ENCODE measurements around the gene NDUFAF4.
A peak's percentile ranks its signal among the peaks of the same experiment; 100 is the strongest.

NDUFAF4 gene

GRCh38 chr6:96897396-96898240 is at the start of gene NDUFAF4:
TSS of gene NDUFAF4 (minus strand) at chr6:96897891. CDS start at chr6:96897801, 90 bp downstream.
- DNase-seq: peak; percentile 93 to 94

DNA sequence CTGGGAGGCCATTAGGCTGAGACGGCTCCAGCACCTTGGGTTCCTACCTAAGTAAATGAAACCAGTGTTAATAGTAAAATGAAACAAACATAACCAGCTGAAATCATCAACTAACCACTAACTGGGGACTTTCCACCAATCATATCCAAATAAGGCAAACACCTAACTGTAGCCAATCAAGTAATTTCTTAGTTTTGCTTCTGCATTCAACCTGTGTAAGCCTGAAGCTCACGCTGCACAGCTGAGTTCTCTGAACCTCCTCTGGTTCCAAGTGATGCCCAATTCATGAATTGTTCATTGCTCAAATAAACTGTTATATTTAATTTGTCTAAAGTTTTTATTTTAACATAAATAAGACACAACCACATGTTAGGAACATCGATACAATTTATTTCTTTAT is 49.4 kb upstream of the NDUFAF4 start:
- DNase-seq: peak in 1 of 2 donors; percentile 21

- DNase-seq: no peak
Observed at GRCh38 chr6:96943555-96944215, 46.0 kb upstream of the NDUFAF4 start.

DNA sequence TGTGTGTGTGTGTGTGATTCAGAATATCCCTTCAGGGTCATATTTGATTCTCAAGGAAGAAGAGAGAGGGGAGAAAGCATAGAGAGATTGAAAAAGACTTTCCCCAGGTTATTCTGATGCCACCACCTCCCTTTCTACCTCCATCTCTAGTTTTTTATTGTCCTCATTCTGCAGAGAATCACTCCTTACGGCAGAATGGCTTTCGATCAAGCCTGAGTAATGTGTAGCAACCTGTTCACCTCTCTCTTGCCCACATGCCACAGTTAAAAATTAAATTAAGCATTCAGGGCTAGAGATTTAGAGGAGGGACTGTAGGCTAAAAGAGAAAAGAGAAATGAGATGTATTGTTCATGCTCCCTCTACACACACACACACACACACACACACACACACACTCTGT is 45.0 kb upstream of the NDUFAF4 start:
- no peak for DNase-seq

GRCh38 chr6:96940322-96940721 is 42.6 kb upstream of the NDUFAF4 start:
- no peak for DNase-seq

DNA sequence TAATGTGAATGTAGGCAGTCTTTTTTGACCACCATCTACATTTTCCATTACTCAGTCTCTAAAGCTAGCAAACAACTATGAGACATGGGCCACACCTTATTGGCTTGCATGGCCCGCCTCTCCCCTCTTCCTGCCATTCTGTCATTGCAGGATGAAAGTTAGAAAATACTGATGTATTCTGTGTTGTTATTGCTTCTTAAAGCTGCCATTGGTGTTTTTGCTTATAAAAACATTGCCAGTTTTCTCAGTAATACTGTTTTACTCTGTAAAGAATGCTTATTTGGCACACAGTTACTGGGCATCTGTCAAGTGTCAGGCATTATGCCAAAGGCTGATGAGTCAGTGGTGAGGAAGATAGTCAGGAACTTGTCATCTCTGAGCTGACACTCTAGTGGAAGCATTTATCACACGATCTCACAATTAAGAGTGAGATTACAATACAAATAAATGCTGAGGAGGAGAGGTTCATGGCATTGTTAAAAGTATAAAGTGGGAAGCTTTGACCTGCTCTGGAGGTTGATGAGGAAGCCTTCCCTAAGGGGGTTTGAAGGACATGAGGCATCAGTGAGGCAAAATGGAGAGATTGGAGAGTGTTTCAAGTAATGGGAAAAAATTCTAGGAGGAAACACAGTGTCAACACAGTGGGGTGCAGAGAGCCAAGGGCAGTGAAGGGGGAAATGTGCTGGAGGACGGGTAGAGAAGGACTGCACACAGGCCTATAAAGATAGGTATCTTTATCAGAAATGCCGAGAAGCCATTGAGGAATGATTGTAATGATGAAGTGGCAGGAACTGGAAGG is 41.5 kb upstream of the NDUFAF4 start:
- no peak for DNase-seq

- no peak for DNase-seq
Observed at GRCh38 chr6:96934087-96934486, 36.4 kb upstream of the NDUFAF4 start.

- no peak for DNase-seq
Observed at GRCh38 chr6:96931198-96931597, 33.5 kb upstream of the NDUFAF4 start.

GRCh38 chr6:96929741-96930140 is 32.0 kb upstream of the NDUFAF4 start:
- DNase-seq: no peak

- no peak for DNase-seq
Observed at GRCh38 chr6:96927660-96928059, 30.0 kb upstream of the NDUFAF4 start.

DNA sequence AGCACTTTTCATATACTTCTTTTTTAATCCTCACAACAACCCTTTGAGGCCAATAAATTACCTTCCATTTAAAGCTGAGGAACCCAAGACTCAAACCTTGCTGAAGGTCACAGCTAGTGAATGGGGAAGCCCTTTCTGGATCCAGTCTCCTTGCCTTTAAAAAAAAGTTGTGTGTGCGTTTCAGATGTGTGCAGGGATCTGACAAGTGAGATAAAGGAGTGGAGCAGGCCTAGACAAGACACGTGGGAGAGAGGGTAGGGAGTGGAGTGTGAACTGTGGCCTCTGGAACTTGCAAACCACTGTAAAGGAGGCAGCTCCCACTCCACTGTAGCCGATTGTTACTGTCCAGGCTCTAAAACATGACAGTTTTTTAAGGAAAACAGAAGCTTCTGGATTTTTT is 28.7 kb upstream of the NDUFAF4 start:
- no peak for DNase-seq

DNA sequence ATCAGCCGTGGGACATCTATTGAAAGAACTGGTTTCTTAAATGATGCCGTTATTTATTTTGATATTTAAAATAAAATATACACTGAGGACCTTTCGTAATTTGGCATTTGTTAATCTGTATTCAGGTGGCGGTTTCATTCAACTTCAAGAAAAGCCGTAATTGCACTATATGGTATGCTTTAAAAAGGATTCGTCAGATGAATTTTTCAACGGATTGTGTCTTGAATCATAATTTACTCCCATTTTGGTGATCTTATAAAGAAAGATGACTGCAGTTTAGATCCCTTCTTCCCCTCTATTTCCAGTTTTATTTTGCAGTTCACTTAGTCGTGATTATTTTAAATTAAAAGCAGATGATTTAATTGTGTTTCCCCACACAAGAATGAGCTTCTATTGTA is 27.6 kb upstream of the NDUFAF4 start:
- no peak for DNase-seq

GRCh38 chr6:96923871-96924493 is 26.3 kb upstream of the NDUFAF4 start:
- peak; percentile 57 to 79 for DNase-seq

DNA sequence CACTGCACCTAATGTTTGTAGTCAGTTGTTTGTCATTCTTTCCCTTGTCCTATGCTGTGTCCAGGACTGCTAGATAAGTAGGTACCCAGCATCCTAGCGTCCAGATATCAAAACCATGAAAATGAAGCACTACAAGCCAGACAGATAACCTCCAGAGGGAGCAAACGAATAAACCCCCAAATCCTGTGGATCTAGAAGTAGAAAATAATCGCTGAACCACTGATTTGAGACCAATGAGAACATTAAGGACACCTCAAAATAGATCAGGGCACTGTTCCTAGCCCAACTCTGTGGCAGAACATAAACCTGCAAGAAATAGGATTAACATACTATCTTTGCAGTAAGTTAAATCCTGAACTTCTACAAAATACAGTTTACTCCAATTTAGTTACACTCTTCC is 25.7 kb upstream of the NDUFAF4 start:
- peak in 1 of 2 donors; percentile 11 for DNase-seq

DNA sequence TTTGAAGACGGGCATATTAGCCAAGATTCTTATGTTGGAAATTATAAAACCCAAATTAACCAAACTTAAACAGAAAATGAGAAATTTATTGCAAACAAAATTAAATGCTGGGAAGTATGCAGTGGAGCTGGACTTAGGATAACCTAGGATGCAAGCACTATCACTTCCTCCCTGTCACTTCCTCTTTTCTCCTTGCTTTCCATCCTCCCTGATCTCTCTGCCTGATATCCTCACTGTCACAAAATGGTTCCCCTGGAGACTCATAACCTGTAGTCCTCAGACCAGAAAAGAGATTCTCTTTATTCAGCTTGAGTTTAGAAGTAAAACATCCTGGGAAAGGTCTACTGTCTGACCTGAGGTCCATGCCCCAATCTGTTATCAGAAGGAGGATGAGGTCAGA is 19.4 kb upstream of the NDUFAF4 start:
- DNase-seq: no peak

GRCh38 chr6:96913621-96914020 is 15.9 kb upstream of the NDUFAF4 start:
- no peak for DNase-seq

- no peak for DNase-seq
Observed at GRCh38 chr6:96911751-96912150, 14.1 kb upstream of the NDUFAF4 start.

- DNase-seq: no peak
Observed at GRCh38 chr6:96911171-96911570, 13.5 kb upstream of the NDUFAF4 start.

DNA sequence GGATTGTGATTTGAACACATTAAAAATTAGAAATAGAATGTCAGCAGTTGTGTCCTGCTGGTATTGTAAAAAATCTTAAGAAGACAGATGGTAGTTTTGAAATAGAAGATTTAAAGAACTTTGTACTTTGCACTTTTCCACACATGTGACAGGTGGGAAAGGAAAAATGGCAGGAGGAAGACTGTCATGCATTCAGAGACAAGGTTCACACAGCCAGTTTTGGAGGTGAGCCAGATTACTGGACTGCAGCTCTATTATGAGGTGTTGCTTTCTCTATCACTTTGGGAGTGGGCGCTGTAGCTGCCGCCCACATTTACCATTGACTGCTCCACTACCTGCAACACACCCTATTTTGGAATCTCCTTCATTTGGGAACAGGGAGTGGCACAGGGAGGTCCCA is 12.1 kb upstream of the NDUFAF4 start:
- DNase-seq: no peak

GRCh38 chr6:96907498-96907897 is 9.8 kb upstream of the NDUFAF4 start:
- no peak for DNase-seq

DNA sequence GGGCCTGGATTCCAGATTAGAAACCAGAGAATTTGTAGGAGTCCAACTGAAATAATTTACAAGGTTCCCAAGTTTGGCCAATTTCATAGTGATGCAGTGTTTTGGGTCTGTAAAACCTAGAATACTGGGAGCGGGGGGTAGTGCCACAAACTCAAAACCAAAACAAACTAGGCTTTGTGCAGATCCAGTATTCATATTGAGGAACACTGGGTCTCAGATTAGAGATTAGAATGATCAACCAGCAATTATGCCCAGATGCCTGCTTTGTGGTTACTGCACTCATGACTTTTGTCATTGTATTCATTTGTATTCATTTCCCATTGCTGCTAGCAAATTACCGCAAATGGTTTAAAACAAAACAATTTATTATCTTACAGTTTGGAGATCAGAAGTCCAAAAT is 3.2 kb upstream of the NDUFAF4 start:
- DNase-seq: no peak

GRCh38 chr6:96899451-96899998 is 1.8 kb upstream of the NDUFAF4 start:
- no peak for DNase-seq

DNA sequence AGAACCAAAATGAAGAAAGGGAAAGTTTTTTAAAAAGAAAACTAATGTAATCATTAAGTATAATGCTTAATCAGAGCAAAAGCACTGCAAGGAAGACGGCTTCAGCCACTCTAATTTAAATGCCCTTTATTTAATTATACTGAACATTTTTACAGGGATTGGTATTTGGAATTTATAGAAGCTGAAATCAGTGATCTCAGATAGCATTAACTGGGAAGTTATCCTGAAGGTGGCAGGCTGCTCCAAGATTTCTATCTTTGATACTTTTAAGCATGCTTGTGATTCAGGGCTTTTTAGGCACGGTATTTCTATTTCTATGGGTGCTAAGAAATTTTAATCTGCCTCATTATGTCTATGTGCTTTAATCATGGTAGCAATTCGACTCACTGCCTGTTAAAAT is 1.3 kb upstream of the NDUFAF4 start:
- DNase-seq: no peak
